OCI-LY7 (cell line): ENCODE measurements around the gene CTBP2. TPM values are rescaled to one million over a fixed set of nuclear protein-coding genes. Genes with fewer than 3 reads are reported as not detected.

Source experiments
- BruUV-seq: library from RNA; stranded (reverse); fragments of 400-500 nt; replicated peaks from 2 replicates; lab custom pipeline; 2021; lab: Mats Ljungman, UMichigan
- CTCF ChIA-PET: fragments of 300-600 bp; sonication (Branson Sonifier 250); formaldehyde crosslinking; loops from one replicate; lab custom pipeline; 2022; ENCODE audit warnings: antibody characterized with exemption; ENCODE audit not compliant: unreplicated experiment; lab: Charles Lee
- POLR2A ChIA-PET: fragments of 300-600 bp; sonication (Branson Sonifier 250); formaldehyde crosslinking; loops from one replicate; lab custom pipeline; 2022; ENCODE audit warnings: antibody characterized with exemption; lab: Charles Lee
- DNase-seq: peaks from one replicate; pipeline ENCODE4 v3.0.0-alpha.2; 2015; ENCODE audit warnings: low spot score
- H2AFZ ChIP-seq: fragments of 200-600 bp; sonication (generic), shearing (Covaris generic); 2 replicates; pipeline ENCODE4 v1.6.1; 2014; ENCODE audit warnings: mild to moderate bottlenecking, antibody characterized with exemption, low read length, moderate library complexity
- H3K27ac ChIP-seq: fragments of 200-600 bp; sonication (generic); 2 replicates; pipeline ENCODE4 v1.5.1; 2014; ENCODE audit warnings: mixed run types, low read depth, mild to moderate bottlenecking, moderate library complexity, low read length, inconsistent platforms; ENCODE audit not compliant: poor library complexity, severe bottlenecking
- H3K36me3 ChIP-seq: fragments of 200-600 bp; sonication (generic); 2 replicates; pipeline ENCODE4 v1.6.1; 2014; ENCODE audit warnings: mild to moderate bottlenecking, antibody characterized with exemption, low read length, moderate library complexity, mixed read lengths; ENCODE audit not compliant: insufficient read depth
- H3K4me1 ChIP-seq: fragments of 200-600 bp; sonication (generic); 2 replicates; pipeline ENCODE4 v1.5.1; 2014; ENCODE audit warnings: mild to moderate bottlenecking, low read length; ENCODE audit not compliant: insufficient read depth, poor library complexity, severe bottlenecking
- H3K4me2 ChIP-seq: fragments of 200-600 bp; sonication (generic); 2 replicates; pipeline ENCODE4 v1.6.1; 2014; ENCODE audit warnings: mild to moderate bottlenecking, low read length
- H3K4me3 ChIP-seq: fragments of 200-600 bp; sonication (generic); 2 replicates; pipeline ENCODE4 v1.5.1; 2014; ENCODE audit warnings: mild to moderate bottlenecking, low read depth, low read length; ENCODE audit not compliant: poor library complexity, severe bottlenecking
- H3K79me2 ChIP-seq: fragments of 200-600 bp; sonication (generic); 2 replicates; pipeline ENCODE4 v1.6.1; 2016; ENCODE audit warnings: low read depth, mild to moderate bottlenecking, low read length, moderate library complexity, mixed read lengths; ENCODE audit not compliant: insufficient read depth
- H3K9me2 ChIP-seq: fragments of 200-600 bp; sonication (generic); 2 replicates; pipeline ENCODE4 v1.6.1; 2016; ENCODE audit warnings: mild to moderate bottlenecking, low read length, mixed read lengths; ENCODE audit not compliant: insufficient read depth
- H3K9me3 ChIP-seq: fragments of 200-600 bp; sonication (generic); 2 replicates; pipeline ENCODE4 v1.6.1; 2014; ENCODE audit warnings: mild to moderate bottlenecking, mixed run types, low read length, mixed read lengths
- H4K20me1 ChIP-seq: fragments of 200-600 bp; sonication (generic); 2 replicates; pipeline ENCODE4 v1.6.1; 2014; ENCODE audit warnings: mild to moderate bottlenecking, antibody characterized with exemption, low read length, moderate library complexity, mixed read lengths; ENCODE audit not compliant: insufficient read depth
- CTCF ChIP-seq: fragments of 200-600 bp; sonication (generic); conservative IDR thresholded peaks from 2 replicates; pipeline ENCODE4 v1.5.1; 2014; ENCODE audit warnings: mild to moderate bottlenecking, antibody characterized with exemption, low read length, moderate library complexity, mixed read lengths
- EZH2phosphoT487 ChIP-seq: fragments of 200-600 bp; sonication (generic); IDR thresholded peaks from 2 replicates; pipeline ENCODE4 v1.6.1; 2018; ENCODE audit warnings: low read depth, borderline replicate concordance, mild to moderate bottlenecking, mixed run types, antibody characterized with exemption, low read length, moderate library complexity, mixed read lengths
- intact Hi-C: fragments of 100-400 bp; cut with micrococcal nuclease; formaldehyde crosslinking; loops from one replicate; pipeline ENCODE4 v1.10.0; 2022; ENCODE audit not compliant: unreplicated experiment
- total RNA-seq, 2 experiments: library from RNA; depleted of rRNA in 1 of 2; stranded (reverse); fragments of >200 nt in 1 of 2; shearing (Covaris generic) in 1 of 2; gene quantifications; 2 replicates each; pipeline ENCODE4 v1.2.3, GENCODE V29; 2014 to 2022

The CTBP2 gene
- total RNA-seq, 2 experiments from 2014 or later: not detected

GRCh38 chr10:125004571-125005311 is 155.6 kb downstream of the CTBP2 start:
- ChIA-PET POLR2A (no interaction called here), CTCF (no interaction called here)
- no peaks in the 10 kb centered on the region for H3K36me3 ChIP-seq
- BruUV-seq: no TSS peak
- intact Hi-C loops: no loop called here
- no peak for DNase-seq
- H3K9me3 ChIP-seq: no peaks in the 10 kb centered on the region
- H3K79me2 ChIP-seq: no peaks in the 10 kb centered on the region
- H3K9me2 ChIP-seq: no peaks in the 10 kb centered on the region
- no peak overlapping the region for H3K27ac ChIP-seq
- no peaks in the 10 kb centered on the region for H3K4me1 ChIP-seq
- H3K4me2 ChIP-seq: no peak overlapping the region
- no peak overlapping the region for H3K4me3 ChIP-seq
- no peaks in the 10 kb centered on the region for H4K20me1 ChIP-seq
- H2AFZ ChIP-seq: no peak overlapping the region
- no peak for TF ChIP-seq EZH2phosphoT487
- no peak for TF ChIP-seq CTCF

- H2AFZ ChIP-seq: no peak overlapping the region
- H3K27ac ChIP-seq: no peak overlapping the region
- intact Hi-C loops: no loop called here
- H4K20me1 ChIP-seq: no peaks in the 10 kb centered on the region
- H3K4me1 ChIP-seq: no peaks in the 10 kb centered on the region
- H3K36me3 ChIP-seq: no peaks in the 10 kb centered on the region
- no peak overlapping the region for H3K4me3 ChIP-seq
- no peaks in the 10 kb centered on the region for H3K9me2 ChIP-seq
- ChIA-PET POLR2A (no interaction called here), CTCF (no interaction called here)
- H3K4me2 ChIP-seq: no peak overlapping the region
- no peaks in the 10 kb centered on the region for H3K79me2 ChIP-seq
- H3K9me3 ChIP-seq: no peaks in the 10 kb centered on the region
- no peak for DNase-seq
- TF ChIP-seq CTCF: no peak
- TF ChIP-seq EZH2phosphoT487: no peak
- no TSS peak for BruUV-seq
These were observed 156.4 kb downstream of the CTBP2 start for GRCh38 chr10:125003901-125004467.
